ENCODE results near the gene TEPSIN. TPM values are rescaled to one million over a fixed set of nuclear protein-coding genes. Genes with fewer than 3 reads are reported as not detected.

The TEPSIN gene
- total and polyA plus RNA-seq, 2 donors (not counting 3 experiments of a cell fraction or from before 2014, with no cell fraction given): 41.6 to 45.3 TPM

GRCh38 chr17:81277421-81277820 is 38.6 kb upstream of the TEPSIN start:
- Histone ChIP-seq H3K9me1 (replicated peaks; ENCODE audit: control insufficient read depth, extremely low read depth, insufficient read depth, low read length) (no peaks in the 10 kb centered on the region), H3K9me3 (replicated peaks; ENCODE audit: control insufficient read depth, insufficient read depth, low read length) (no peaks in the 10 kb centered on the region), H3K27ac (ENCODE audit: insufficient read depth, low read depth, low read length) (no peak overlapping the region), H4K20me1 (replicated peaks; ENCODE audit: control insufficient read depth, extremely low read depth, insufficient read depth, low read length) (no peaks in the 10 kb centered on the region), H3K9ac (replicated peaks; ENCODE audit: extremely low read depth, insufficient read depth, low read length) (no peak overlapping the region), H2AFZ (ENCODE audit: low read depth, low read length) (no peak overlapping the region), H3K4me1 (ENCODE audit: control insufficient read depth, extremely low read depth, insufficient read depth, low read length) (no peaks in the 10 kb centered on the region), H3K4me2 (ENCODE audit: insufficient read depth, low read length) (no peak overlapping the region), H3K4me3 (replicated peaks in 1 of 3; ENCODE audit: insufficient read depth in 1 of 3, low read depth in 1 of 3, low read length in 3 of 3) (no peak overlapping the region), H3K36me3 (ENCODE audit: control insufficient read depth in 2 of 2, extremely low read depth in 1 of 2, insufficient read depth in 2 of 2, low read length in 2 of 2) (peaks cover 14 to 51% of the 10 kb centered on the region in 2 experiments), H3K27me3 (ENCODE audit: control insufficient read depth in 2 of 2, insufficient read depth in 2 of 2, low read length in 2 of 2) (no peaks in the 10 kb centered on the region), H3K79me2 (ENCODE audit: control insufficient read depth, insufficient read depth, low read length) (no peaks in the 10 kb centered on the region)
- BruUV-seq (replicated peaks): no TSS peak
- dilution Hi-C loops (cut with MboI; ENCODE audit: extremely low pct_ligation_motif_present, low sequenced_read_pairs) (no loop called here), intact Hi-C loops (cut with micrococcal nuclease) (no loop called here)
- TF ChIP-seq, protein P1, sequence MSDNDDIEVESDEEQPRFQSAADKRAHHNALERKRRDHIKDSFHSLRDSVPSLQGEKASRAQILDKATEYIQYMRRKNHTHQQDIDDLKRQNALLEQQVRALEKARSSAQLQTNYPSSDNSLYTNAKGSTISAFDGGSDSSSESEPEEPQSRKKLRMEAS (IDR thresholded peaks at IDR 0.05; ENCODE audit: insufficient read depth, insufficient read length): no peak
- no peak for TF ChIP-seq POLR2A (IDR thresholded peaks at IDR 0.05; ENCODE audit: low read depth, low read length)
- no peak for TF ChIP-seq GATA2 (IDR thresholded peaks at IDR 0.05; ENCODE audit: insufficient read depth, insufficient read length, low read depth, low read length)
- no peak for TF ChIP-seq MYC (IDR thresholded peaks at IDR 0.05; ENCODE audit: low read depth, low read length)
- TF ChIP-seq EZH2 (IDR thresholded peaks at IDR 0.05; ENCODE audit: borderline replicate concordance, low read depth, low read length, severe bottlenecking): no peak
- TF ChIP-seq JUN (IDR thresholded peaks at IDR 0.05; ENCODE audit: borderline replicate concordance, insufficient read depth, insufficient read length, low read depth): no peak
- TF ChIP-seq CTCF (IDR thresholded peaks at IDR 0.05; ENCODE audit: extremely low read depth in 1 of 2, insufficient read depth in 1 of 2, low read depth in 1 of 2, low read length in 2 of 2): no peak
- no peak for TF ChIP-seq POLR2AphosphoS5 (IDR thresholded peaks at IDR 0.05; ENCODE audit: insufficient read depth, low read depth, low read length)
- no peak for TF ChIP-seq FOS (IDR thresholded peaks at IDR 0.05; ENCODE audit: borderline replicate concordance, insufficient read depth, low read length)
- no peak for FAIRE-seq
- no peak for DNase-seq (ENCODE audit: low read depth, low spot score)
- ChIA-PET CTCF (no interaction called here), POLR2A (no interaction called here)

Measured in endothelial cell of umbilical vein (primary cell).